ENCODE results near the gene SOHLH1. TPM values are rescaled to one million over a fixed set of nuclear protein-coding genes. Genes with fewer than 3 reads are reported as not detected.

Gene SOHLH1
- total and polyA plus RNA-seq, 2 of the 4 experiments (the other 2 are of a cell fraction) = not detected

GRCh38 chr9:135744333-135745070 lies 45.2 kb upstream of the SOHLH1 start:
- Histone ChIP-seq H3K56ac (ENCODE audit: extremely low read depth, insufficient read depth, low read length) (no peak overlapping the region), H2AK9ac (replicated peaks; ENCODE audit: low read depth, low read length, poor library complexity) (no peak overlapping the region), H2BK20ac (ENCODE audit: low read depth, low read length) (no peak overlapping the region), H3K27ac (ENCODE audit: insufficient read depth, low read length) (no peak overlapping the region), H2AK5ac (ENCODE audit: low read depth, low read length) (no peak overlapping the region), H3K18ac (ENCODE audit: low read depth, low read length) (no peak overlapping the region), H3K4me1 (ENCODE audit: control insufficient read depth, insufficient read depth, low read length) (no peaks in the 10 kb centered on the region), H3K9ac (ENCODE audit: low read depth, low read length) (no peak overlapping the region), H3K23ac (ENCODE audit: low read depth, low read length) (no peak overlapping the region), H2BK15ac (ENCODE audit: low read depth, low read length) (no peak overlapping the region), H2AFZ (replicated peaks; ENCODE audit: low read length, poor library complexity) (no peak overlapping the region), H4K20me1 (ENCODE audit: insufficient read depth, low read length) (no peaks in the 10 kb centered on the region), H3K79me1 (ENCODE audit: low read depth in 1 of 2, low read length in 2 of 2) (no peaks in the 10 kb centered on the region), H4K8ac (ENCODE audit: low read depth in 2 of 2, low read length in 2 of 2) (no peak overlapping the region), H3K9me3 (ENCODE audit: control insufficient read depth, insufficient read depth, low read length) (no peaks in the 10 kb centered on the region), H2BK5ac (ENCODE audit: low read depth, low read length, poor library complexity, severe bottlenecking) (no peak overlapping the region), H3K9me1 (ENCODE audit: insufficient read depth, low read length) (no peaks in the 10 kb centered on the region), H3K14ac (replicated peaks; ENCODE audit: low read depth, low read length) (no peak overlapping the region), H4K5ac (ENCODE audit: low read depth, low read length) (no peak overlapping the region), H3K4ac (ENCODE audit: low read depth, low read length) (no peak overlapping the region), H3K4me2 (ENCODE audit: low read depth, low read length) (no peak overlapping the region), H4K91ac (ENCODE audit: insufficient read depth, low read depth, low read length) (no peak overlapping the region), H3K36me3 (ENCODE audit: control insufficient read depth, insufficient read depth, low read length) (no peaks in the 10 kb centered on the region), H3K4me3 (ENCODE audit: insufficient read depth, low read depth, low read length) (no peak overlapping the region), H2BK120ac (ENCODE audit: low read depth, low read length) (no peak overlapping the region), H3K27me3 (ENCODE audit: control insufficient read depth, insufficient read depth, low read length) (peaks cover 18% of the 10 kb centered on the region; the same call in 1 of the 2 replicates)
- dilution Hi-C loops (cut with HindIII; ENCODE audit: low sequenced_read_pairs, unreplicated experiment) = no loop called here
- TF ChIP-seq RAD21 (IDR thresholded peaks at IDR 0.05; ENCODE audit: low read length) (no peak), FOS (IDR thresholded peaks at IDR 0.05; ENCODE audit: low read depth, low read length) (no peak), POLR2A (IDR thresholded peaks at IDR 0.05; ENCODE audit: low read depth, low read length) (no peak), BHLHE40 (IDR thresholded peaks at IDR 0.05; ENCODE audit: low read depth, low read length) (no peak), RFX5 (IDR thresholded peaks at IDR 0.05; ENCODE audit: low read depth, low read length) (no peak), NFE2L2 (IDR thresholded peaks at IDR 0.05; ENCODE audit: low read depth, low read length) (no peak), MXI1 (IDR thresholded peaks at IDR 0.05; ENCODE audit: borderline replicate concordance, low read depth, low read length) (no peak), MAZ (IDR thresholded peaks at IDR 0.05; ENCODE audit: borderline replicate concordance, low read depth, low read length) (no peak), CEBPB (IDR thresholded peaks at IDR 0.05; ENCODE audit: low read depth, low read length) (no peak), MAFK (IDR thresholded peaks at IDR 0.05; ENCODE audit: low read depth, low read length) (no peak), CTCF (conservative IDR thresholded peaks at IDR 0.05; ENCODE audit: low read depth, low read length) (no peak), RCOR1 (IDR thresholded peaks at IDR 0.05; ENCODE audit: insufficient replicate concordance, low read length) (no peak), CHD1 (IDR thresholded peaks at IDR 0.05; ENCODE audit: low read depth, low read length) (no peak), SMC3 (IDR thresholded peaks at IDR 0.05; ENCODE audit: low read depth, low read length) (no peak)
- TF ChIP-seq, protein P1, sequence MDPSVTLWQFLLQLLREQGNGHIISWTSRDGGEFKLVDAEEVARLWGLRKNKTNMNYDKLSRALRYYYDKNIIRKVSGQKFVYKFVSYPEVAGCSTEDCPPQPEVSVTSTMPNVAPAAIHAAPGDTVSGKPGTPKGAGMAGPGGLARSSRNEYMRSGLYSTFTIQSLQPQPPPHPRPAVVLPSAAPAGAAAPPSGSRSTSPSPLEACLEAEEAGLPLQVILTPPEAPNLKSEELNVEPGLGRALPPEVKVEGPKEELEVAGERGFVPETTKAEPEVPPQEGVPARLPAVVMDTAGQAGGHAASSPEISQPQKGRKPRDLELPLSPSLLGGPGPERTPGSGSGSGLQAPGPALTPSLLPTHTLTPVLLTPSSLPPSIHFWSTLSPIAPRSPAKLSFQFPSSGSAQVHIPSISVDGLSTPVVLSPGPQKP (IDR thresholded peaks at IDR 0.05; ENCODE audit: borderline replicate concordance, low read depth, low read length) = no peak
- TF ChIP-seq, protein P2, sequence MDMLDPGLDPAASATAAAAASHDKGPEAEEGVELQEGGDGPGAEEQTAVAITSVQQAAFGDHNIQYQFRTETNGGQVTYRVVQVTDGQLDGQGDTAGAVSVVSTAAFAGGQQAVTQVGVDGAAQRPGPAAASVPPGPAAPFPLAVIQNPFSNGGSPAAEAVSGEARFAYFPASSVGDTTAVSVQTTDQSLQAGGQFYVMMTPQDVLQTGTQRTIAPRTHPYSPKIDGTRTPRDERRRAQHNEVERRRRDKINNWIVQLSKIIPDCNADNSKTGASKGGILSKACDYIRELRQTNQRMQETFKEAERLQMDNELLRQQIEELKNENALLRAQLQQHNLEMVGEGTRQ (IDR thresholded peaks at IDR 0.05; ENCODE audit: low read depth, low read length) = no peak
- in situ Hi-C loops (cut with MboI; ENCODE audit: low sequenced_read_pairs) = no loop called here
- ATAC-seq (ENCODE audit: low read depth) = no peak
- CTCF ChIA-PET = no interaction called here
- BruUV-seq (replicated peaks) = no TSS peak
- 76% methylated on average over 20 of the region's 33 CpGs; no CpG with 5 or more reads in 1 of the 2 experiments for WGBS, 2 experiments (ENCODE audit: extremely low coverage in 2 of 2, insufficient read length in 1 of 2)
- DNase-seq = no peak
- POLR2A ChIA-PET (ENCODE audit: unreplicated experiment) = no interaction called here
- intact Hi-C loops (cut with micrococcal nuclease) = no loop called here
